CD4-positive, alpha-beta T cell treated with Interferon gamma for 1 hour (primary cell): Measurements from ENCODE around the gene KLHL22.
"Not testable (repeated sequence)": the region's sequence is repeated elsewhere in the genome, so short reads cannot be mapped to it uniquely, and the experiment has no call there.

ENCODE experiments used
- DNase-seq: peaks from one replicate; pipeline ENCODE4 v3.0.0-alpha.2; 2020

The KLHL22 gene

DNA sequence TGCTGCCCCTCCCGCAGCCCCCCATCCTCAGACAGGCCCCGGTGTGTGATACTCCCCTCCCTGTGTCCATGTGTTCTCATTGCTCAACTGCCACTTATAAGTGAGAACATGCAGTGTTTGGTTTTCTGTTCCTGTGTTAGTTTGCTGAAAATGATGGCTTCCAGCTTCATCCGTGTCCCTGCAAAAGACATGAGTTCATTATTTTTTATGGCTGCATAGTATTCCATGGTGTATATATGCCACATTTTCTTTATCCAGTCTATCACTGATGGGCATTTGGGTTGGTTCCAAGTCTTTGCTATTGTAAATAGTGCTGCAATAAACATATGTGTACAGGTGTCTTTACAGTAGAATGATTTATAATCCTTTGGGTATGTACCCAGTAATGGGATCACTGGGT lies 80.4 kb downstream of the KLHL22 start:
- not testable (repeated sequence) for DNase-seq

DNA sequence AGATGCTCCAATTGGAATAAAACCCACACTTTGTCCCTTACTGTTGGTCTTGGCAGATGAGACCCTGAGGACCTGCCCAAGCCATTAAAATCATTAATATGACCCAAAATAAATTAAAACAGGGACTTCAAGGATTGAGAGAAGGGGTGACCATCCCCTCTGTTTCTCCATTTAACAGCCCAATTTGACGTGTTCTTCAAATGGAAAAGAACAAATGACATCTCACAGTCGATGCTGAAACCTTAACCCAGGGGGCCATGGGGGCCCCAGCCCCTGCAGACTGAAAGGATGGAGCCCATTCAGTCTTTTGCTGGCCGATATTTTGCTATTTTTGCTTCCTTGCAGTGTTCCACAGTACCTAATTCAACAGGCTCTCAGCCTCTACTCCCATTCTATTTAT lies 81.1 kb downstream of the KLHL22 start:
- no peak for DNase-seq

DNA sequence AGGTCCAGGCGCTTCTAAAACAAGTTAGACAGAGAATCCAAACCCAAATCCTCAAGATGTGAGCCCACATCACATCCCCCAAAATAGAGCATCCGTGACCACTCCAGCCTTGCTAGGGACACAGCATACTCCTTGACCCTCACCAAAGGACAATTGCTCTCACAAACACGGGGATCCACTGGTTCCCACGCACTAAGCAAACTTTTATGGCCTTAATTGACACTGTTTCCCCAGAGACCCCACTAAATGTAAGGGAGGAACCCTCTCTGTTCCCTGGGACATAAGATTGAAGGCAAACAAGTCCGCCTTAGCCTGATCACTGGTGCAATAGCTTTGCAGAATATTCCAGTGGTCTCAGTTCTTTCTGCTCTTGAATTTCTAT lies 81.5 kb downstream of the KLHL22 start:
- no peak for DNase-seq

DNA sequence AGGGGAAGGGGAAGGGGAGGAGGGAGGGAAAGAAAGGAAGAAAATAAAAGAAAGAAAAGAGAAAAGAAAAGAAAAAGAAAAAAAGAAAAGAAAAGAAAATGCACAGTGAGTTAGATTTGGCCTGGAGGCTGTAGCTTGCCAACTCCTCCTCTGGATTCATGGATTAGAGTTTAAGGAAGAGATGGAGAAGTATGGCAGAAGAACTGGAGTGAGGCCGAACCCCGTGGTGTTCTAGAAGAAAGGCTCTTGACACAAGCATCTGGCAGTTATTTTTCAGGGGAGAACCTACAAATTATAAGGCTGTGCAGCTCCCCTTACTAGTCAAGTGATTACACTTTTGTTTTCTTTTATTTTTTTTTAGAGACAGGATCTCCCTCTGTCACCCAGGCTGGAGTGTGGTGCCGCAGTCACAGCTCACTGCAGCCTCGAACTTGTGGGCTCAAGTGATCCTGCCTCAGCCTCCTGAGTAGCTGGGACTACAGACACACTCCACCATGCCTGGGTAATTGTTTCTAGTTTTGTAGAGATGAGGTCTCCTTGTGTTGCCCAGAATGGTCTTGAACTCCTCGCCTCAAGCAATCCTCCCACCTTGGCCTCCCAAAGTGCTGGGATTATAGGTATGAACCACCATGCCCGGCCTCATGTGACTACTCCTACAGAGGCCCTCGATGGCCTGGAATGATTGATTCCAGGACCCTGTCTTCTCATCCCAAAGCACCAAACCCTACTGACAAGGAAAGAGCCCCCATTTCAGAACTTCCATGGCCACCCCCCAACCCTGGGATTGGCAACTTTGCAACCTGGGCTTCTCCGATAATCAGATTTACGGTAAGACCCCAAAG lies 82.2 kb downstream of the KLHL22 start:
- DNase-seq, result no peak

DNA sequence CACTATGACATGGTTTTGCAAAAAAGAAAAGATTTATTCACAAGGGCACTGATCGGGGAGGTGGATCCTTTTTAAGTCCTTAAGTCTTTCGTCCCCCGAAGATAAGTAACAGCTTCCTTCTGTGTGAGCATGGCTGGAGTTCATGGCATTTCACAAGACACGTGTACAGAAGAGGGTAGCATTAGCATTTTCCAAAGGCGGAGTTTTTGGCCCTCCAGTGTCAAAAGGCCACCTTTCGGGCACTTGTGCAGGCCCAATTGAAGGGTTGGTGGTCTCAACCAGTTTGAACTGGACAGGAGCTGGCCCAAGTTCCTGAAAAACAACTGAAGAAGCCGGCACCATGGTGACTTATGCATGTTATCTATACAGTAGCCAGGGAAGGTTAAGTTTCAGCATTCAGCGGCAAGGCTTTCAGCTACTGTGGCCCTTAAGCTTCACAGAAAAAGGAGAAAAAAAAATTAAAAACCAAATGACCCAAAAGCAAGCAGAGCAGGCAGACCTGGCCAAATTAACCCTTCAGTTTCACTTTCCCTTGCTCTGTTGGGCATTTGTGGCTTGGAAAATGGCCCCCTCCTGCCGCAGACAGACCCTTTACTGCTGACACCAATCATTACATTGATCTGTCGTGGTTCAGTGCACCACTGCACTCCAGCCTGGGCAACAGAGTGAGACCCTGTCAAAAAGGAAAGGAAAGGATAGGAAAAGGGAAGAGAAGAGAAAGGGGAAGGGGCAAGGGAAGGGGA lies 83.0 kb downstream of the KLHL22 start:
- no peak for DNase-seq

DNA sequence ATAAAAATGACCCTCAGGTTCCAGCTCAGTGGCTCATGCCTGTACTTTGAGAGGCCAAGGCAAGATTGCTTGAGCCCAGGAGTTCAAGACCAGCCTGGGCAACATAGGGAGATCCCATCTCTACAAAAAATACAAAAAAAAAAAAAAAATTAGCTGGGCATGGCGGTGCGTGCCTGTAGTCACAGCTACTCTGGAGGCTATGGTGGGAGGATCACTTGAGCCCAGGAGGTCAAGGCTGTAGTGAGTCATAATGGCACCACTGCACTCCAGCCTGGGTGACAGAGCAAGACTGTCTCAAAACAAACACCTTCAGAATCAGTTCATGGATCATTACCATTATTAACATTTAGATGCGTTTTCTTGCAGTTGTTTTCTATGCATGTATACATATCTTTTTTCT lies 86.2 kb downstream of the KLHL22 start:
- not testable (repeated sequence) for DNase-seq

DNA sequence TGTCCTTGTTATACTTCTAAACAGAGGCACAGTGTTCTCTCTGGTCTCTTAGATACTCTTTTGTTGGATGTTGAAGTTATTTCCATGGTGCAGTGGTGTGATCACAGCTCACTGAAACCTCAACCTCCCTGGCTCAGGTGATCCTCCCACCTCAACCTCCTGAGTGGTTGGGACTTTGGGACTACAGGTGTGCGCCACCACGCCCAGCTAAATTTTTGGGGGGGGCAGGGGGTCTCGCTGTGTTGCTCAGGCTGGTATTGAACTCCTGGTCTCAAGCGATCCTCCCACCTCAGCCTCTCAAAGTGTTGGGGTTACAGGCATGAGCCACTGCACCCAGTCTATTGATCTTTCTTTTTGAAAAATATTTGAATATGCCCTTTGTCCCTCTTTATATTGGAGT lies 86.7 kb downstream of the KLHL22 start:
- no peak for DNase-seq

DNA sequence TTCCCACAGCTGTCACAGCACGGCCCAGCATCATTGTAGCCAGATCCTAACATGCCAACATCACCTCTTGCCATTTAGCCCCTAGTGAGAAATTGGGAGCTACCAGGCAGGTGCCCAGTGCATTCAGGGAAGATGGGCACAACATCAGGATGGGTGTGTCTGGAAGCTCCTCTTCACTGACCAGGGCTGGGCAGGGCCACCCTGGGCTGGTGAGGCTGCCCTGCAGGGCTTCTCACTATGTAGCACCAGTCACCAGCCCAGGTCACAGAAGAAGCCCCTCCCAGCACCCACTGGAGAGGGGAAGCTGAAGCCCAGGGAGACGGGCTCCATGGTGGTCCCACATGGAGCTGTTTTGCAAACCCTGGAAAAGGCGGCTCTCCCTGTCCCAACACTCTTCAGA lies 87.8 kb downstream of the KLHL22 start:
- no peak for DNase-seq

DNA sequence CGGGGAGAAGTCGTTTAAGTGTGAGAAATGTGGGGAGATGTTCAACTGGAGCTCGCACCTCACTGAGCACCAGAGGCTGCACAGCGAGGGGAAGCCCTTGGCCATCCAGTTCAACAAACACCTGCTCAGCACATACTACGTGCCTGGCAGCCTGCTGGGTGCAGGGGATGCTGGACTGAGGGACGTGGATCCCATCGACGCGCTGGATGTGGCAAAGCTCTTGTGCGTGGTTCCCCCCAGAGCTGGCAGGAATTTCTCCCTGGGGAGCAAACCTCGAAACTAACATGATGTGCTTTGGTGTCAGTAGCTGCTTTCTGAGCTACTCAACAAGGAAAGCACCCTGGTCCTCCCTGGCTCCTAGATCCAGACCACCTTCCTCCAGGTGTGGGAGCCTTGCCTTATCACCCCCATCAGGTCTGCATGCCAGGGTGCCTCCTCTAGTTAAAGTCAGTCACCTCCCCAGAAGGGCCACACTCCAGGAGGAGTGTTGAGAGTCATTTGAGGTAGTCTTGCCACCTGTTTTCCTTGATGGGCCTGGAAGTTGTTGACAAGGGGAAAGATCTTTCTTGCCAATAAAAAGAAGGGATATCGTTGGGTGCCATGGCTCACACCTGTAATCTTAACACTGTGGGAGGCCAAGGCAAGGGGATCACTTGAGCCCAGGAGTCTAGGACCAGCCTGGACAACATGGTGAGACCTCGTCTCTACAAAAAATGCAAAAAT lies 88.7 kb downstream of the KLHL22 start:
- DNase-seq, result no peak

DNA sequence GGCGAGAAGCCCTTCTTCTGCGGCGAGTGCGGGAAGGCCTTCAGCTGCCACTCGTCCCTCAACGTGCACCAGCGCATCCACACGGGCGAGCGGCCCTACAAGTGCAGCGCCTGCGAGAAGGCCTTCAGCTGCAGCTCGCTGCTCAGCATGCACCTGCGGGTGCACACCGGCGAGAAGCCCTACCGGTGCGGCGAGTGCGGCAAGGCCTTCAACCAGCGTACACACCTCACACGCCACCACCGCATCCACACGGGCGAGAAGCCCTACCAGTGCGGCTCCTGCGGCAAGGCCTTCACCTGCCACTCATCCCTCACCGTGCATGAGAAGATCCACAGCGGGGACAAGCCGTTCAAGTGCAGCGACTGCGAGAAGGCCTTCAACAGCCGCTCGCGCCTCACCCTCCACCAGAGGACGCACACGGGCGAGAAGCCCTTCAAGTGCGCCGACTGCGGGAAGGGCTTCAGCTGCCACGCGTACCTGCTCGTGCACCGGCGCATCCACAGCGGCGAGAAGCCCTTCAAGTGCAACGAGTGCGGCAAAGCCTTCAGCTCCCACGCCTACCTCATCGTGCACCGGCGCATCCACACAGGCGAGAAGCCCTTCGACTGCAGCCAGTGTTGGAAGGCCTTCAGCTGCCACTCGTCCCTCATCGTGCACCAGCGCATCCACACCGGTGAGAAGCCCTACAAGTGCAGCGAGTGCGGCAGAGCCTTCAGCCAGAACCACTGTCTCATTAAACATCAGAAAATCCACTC lies 89.5 kb downstream of the KLHL22 start:
- no peak for DNase-seq

DNA sequence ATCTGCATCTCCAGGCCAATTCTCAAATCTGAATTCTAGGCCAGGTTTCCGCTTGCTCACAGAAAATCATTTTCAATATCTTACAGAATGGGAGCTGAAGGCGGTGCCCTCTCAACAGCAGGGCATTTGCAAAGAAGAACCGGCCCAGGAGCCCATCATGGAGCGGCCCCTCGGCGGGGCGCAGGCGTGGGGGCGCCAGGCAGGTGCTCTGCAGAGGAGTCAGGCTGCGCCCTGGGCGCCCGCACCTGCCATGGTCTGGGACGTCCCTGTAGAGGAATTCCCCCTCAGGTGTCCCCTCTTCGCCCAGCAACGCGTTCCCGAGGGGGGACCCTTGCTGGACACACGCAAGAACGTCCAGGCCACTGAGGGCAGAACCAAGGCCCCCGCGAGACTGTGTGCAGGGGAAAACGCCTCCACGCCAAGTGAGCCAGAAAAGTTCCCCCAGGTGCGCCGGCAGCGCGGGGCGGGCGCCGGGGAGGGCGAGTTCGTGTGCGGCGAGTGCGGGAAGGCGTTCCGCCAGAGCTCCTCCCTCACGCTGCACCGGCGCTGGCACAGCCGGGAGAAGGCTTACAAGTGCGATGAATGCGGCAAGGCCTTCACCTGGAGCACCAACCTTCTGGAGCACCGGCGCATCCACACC lies 90.2 kb downstream of the KLHL22 start:
- DNase-seq, result no peak

DNA sequence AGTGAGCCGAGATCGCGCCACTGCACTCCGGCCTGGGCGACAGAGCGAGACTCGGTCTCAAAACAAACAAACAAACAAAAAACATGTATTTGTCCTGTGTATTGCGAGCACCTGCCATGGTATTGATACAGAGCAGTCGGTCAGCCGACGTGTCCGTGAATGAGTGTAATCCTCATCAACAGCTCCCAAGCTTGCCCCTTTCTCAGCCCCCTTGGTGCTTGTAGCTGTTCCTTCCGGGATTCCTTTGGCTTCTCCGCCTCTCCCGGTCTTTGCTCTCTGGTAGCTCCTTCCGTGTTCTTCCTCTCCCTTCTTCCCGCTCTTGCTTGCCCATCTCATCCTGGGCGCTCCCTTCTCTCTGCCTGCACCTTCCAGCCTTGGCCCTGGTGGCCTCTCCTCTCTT lies 90.7 kb downstream of the KLHL22 start:
- no peak for DNase-seq

DNA sequence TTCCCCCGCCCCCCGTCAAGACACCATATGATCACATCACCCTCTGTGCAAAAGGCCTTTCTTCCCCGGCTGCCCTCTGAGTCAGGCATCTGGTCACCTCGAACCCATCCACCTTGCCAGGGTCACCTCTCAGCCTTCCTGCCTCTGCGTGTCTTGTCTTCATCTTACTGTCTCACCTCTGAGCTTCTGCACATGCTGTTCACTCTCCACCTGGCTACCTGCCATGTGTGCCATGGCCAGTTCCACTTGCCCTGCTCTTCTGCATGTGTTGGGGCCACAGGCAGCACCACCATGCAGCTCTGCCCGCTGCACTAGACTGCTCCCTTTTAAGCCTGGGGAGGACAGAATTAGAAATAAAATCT lies 91.8 kb downstream of the KLHL22 start:
- DNase-seq, result no peak

DNA sequence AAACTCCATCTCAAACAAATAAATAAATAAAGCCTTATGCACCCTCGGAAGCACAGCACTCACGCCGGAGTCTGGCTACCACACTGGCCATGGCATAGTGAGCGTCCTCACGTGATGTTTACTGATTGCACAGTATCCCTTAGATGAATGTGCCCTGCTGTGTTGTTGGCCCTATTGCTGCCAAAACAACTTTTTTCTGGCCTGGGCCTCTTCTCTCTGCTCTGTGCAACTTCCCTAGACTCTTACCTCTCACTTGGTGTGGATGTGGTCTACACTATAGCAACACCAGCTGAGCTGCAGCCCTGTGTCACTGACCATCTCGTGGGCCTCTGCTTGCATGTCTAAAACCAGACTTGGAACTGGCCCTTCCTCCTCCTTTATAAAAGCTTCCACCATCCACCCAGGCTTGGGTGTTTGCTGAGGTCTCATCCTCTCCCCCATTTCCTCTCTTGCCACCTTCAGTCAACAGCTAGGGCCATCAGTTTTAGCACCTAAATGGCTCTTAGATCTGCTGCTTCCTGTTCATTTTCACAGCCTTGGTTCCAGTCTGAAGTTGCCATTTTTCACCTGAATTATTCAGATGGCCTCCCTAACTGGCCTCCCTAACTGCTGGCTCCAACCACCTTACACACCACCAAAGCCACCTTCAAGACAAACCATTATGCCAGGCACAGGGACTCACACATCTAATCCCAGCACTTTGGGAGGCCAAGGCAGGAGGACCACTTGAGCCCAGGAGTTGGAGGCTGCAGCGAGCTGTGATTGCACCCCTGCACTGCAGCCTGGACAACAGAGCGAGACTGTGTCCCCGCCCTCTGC lies 92.4 kb downstream of the KLHL22 start:
- DNase-seq, result no peak

DNA sequence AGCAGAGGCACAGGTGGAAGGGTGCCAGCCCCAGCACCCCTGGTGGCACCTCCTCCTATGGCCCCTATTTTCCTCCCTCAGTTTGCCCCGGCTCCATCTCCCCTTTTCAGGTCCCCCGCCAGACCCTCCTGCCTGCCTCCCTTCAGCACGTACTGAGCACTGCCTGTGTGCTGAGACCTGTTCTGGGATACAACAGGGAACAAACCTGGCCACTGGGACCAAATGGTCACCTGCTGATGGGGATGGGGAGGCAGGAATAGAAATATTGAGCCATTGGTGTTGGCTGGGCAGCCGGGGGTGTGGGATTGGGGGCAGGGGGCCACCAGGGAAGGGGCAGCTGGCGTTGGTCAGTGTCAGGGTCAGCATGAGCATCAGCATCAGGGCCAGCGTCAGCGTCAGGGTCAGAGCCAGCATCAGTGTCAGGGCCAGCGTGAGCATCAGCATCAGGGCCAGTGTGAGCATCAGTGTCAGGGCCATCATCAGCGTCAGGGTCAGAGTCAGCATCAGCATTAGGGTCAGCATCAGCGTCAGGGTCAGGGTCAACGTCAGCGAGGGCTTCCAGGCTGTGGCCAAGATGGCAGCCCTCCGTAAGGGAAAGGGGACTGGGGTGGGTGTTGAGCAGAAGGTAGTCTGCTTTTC lies 94.1 kb downstream of the KLHL22 start:
- no peak for DNase-seq

DNA sequence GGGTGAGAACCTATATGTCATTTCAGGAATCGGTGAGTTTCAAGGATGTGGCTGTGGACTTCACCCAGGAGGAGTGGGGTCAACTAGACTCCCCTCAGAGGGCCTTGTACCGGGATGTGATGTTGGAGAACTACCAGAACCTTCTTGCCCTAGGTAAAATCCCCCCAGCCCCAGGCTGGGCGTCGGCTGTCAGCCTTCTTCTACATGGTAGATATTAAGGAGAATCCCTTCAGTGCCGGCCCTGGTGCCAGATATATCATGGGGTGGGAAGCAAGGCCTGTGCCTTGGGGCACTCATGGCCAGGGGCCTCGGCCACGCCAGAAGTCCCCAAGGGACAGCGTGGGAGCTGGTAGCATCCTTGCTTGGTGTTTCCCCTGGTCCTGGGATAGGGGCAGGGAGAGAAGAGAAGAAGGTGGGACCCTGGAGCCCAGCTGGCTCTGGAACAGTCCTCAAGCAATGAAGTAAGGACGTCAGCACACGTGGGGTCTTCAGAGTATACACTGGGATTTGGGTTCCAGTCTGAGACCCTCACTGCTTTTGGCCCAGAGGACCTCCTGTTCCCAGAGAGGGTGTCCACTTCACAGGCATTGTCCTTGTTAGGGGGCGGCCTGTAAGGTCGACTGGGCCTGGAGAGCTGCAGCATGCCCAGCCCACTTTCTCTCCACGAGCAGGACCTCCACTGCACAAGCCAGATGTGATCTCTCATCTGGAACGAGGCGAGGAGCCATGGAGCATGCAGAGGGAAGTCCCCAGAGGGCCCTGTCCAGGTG lies 94.8 kb downstream of the KLHL22 start:
- DNase-seq, result no peak

DNA sequence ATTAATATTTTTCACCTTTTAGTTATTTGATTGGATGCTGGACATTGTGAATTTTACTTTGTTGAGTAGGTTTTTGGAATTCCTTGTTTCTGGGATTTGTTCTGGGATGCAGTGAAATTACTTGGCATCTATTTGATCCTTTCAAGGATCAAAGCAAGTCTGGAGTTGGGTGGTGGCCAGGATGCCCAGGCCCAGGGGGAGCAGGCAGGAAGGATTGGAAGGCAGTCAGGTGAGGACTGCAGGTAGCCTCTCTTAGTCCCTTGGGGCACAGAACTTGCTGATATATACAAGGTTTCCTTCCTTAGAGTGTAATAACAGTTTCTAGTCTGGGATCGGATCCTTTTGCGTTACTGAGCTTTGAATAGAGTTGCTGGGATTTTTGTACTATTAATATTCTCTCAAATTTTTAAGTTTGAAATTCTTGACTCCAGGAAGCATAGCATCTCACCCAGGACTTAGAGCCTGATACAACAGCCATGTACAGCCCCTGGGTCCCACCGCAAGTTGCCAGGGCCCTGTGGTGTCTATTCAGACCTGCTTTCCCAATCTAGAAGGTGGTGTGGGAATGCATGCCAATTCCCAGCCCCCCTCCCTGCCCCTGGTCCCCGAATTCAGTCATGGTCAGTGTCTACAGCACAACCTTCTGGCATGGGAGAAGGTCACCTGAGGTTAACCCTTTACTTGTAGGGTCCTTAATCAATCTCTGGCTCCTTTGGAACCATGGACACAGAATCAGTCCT lies 95.6 kb downstream of the KLHL22 start:
- DNase-seq, result no peak

DNA sequence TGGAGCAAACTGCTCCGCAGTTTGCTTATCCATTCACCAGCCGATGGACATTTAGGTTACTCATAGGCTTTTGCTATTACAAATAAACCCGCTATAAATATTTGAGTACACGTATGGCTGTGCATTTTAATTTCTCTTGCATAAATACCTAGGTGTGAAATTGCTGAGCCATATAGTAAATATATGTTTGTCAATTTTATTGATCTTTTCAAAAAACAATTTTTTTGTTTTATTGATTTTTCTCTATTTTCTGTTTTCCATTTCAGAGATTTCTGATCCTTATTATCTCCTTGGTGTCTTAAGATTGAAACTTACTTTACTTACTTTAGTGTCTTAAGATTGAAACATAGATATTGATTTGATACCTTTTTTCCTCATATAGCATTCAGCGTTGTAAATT lies 97.2 kb downstream of the KLHL22 start:
- DNase-seq, result no peak

DNA sequence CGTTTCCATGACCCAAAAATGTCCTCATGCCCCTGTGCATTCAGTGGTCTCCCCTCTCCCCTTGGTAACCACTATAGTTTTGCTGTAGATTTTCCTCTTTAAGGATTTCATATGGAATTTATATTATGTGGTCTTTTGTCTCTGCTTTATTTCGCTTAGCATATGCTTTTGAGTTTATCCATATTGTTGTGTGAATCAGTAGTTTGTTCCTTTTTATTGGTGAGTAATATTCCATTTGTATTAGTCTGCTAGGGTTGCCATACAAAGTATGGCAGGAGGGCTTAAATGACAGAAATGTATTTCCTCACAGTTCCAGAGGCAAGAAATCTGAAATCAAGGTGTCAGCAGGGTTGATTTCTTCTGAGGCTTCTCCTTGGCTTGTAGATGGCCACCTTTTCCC lies 98.1 kb downstream of the KLHL22 start:
- no peak for DNase-seq

DNA sequence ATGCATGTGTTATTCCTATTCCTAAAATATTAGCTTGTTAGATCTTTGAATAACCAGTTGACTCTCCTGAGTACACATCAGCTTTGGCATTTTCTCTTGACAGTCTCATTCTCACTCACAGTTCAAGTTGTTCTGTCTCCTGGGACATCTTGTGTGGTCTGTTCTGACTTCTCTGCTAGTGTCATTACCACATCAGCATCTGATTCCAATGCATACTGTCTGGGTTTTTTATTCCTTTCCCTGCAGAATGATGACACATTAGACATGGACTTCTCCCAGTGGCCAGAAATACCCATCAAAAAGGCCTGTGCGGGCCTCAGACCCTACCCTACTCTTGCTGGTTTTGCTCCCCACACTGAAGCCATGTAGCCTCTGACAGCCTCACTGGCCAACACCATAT lies 99.0 kb downstream of the KLHL22 start:
- no peak for DNase-seq
